Transverse colon (tissue), 4 donors: ENCODE data around the gene NLGN4Y.

Source experiments
- CTCF ChIP-seq, 5 experiments: fragments of 200-600 bp in 3 of 5; fragments of 450-650 bp in 2 of 5; sonication (generic) in 3 of 5; IDR thresholded peaks; 1 replicate in 2 of 5; 2 replicates in 3 of 5; pipeline ENCODE4 v1.5.1; 2016 to 2017; ENCODE audit warnings: antibody characterized with exemption in 5 of 5, inconsistent platforms in 3 of 5, mild to moderate bottlenecking in 2 of 5, moderate library complexity in 1 of 5
- EP300 ChIP-seq: sonication (generic); formaldehyde crosslinking; IDR thresholded peaks from one replicate; pipeline ENCODE4 v1.6.1; 2017; ENCODE audit warnings: antibody characterized with exemption, low read depth
- POLR2A ChIP-seq: fragments of 450-650 bp; IDR thresholded peaks from one replicate; pipeline ENCODE4 v1.6.1; 2016; ENCODE audit warnings: antibody characterized with exemption, mild to moderate bottlenecking, moderate library complexity
- POLR2AphosphoS5 ChIP-seq, 3 donors: sonication (generic); formaldehyde crosslinking; IDR thresholded peaks; one replicate each; pipeline ENCODE4 v1.6.1; 2016; ENCODE audit warnings: antibody characterized with exemption in 3 of 3

- no peak for TF ChIP-seq CTCF (IDR thresholded peaks at IDR 0.05)
- no peak for TF ChIP-seq POLR2A
- no peak for TF ChIP-seq EP300
- TF ChIP-seq POLR2AphosphoS5 (IDR thresholded peaks at IDR 0.05), result no peak
Observed at GRCh38 chrY:14586725-14587124, 62.4 kb downstream of the NLGN4Y start.
